GM12878 (cell line): ENCODE results near the gene BTBD19. TPM values are rescaled to one million over a fixed set of nuclear protein-coding genes. Genes with fewer than 3 reads are reported as not detected.

Experiments
- DPF2 ChIP-seq: fragments of 450-650 bp; IDR thresholded peaks from 2 replicates; pipeline ENCODE4 v1.6.1; 2017; ENCODE audit warnings: mild to moderate bottlenecking
- JUND ChIP-seq: IDR thresholded peaks from 2 replicates; pipeline ENCODE4 v1.6.1; 2012; ENCODE audit warnings: low read depth, mild to moderate bottlenecking, low read length, improper control_type of control experiment, moderate library complexity
- MEF2A ChIP-seq: IDR thresholded peaks from 2 replicates; pipeline ENCODE4 v1.6.1; 2011; ENCODE audit warnings: low read depth, mild to moderate bottlenecking, low read length, moderate library complexity; ENCODE audit not compliant: insufficient read depth
- NBN ChIP-seq: fragments of 450-650 bp; IDR thresholded peaks from 2 replicates; pipeline ENCODE4 v1.6.1; 2016
- RFX5 ChIP-seq: IDR thresholded peaks from 2 replicates; pipeline ENCODE4 v1.6.1; 2011; ENCODE audit warnings: low read depth, low read length, improper control_type of control experiment
- SUPT20H ChIP-seq: IDR thresholded peaks from 2 replicates; pipeline ENCODE4 v1.6.1; 2011; ENCODE audit warnings: low read depth, mild to moderate bottlenecking, low read length, moderate library complexity, borderline replicate concordance; ENCODE audit not compliant: control insufficient read depth
- TCF3 ChIP-seq: IDR thresholded peaks from 2 replicates; pipeline ENCODE4 v1.6.1; 2012; ENCODE audit warnings: low read depth, mild to moderate bottlenecking, low read length, borderline replicate concordance; ENCODE audit not compliant: insufficient read depth
- polyA plus RNA-seq, 11 experiments: library from polyadenylated mRNA; depleted of rRNA in 4 of 11; unstranded in 6 of 11; stranded (reverse) in 5 of 11; fragments of >200 nt; fragmentation: Nextera tagmentation in 4 of 11; fragmentation: Illumina TruSeq in 1 of 11; extraction: Ambion mirVana in 4 of 11; extraction: Trizol in 1 of 11; gene quantifications; 1 replicate in 1 of 11; 2 replicates in 10 of 11; pipeline versions ENCODE4 v1.2.1 to v1.2.3, GENCODE V29; 2011 to 2016; ENCODE audit warnings: inconsistent platforms in 2 of 11, missing spikeins in 2 of 11, low read depth in 1 of 11
- total RNA-seq, 4 experiments: library from RNA; depleted of rRNA in 3 of 4; stranded (reverse); fragments of >200 nt in 3 of 4; fragmentation: Illumina TruSeq in 1 of 4; extraction: Trizol in 1 of 4; gene quantifications; 2 replicates each; pipeline versions ENCODE4 v1.2.1 to v1.2.3, GENCODE V29; 2013 to 2021
- TF ChIP-seq, protein P1 (sequence below): fragments of 450-650 bp; IDR thresholded peaks from 2 replicates; pipeline ENCODE4 v1.6.1; 2016; ENCODE audit warnings: mild to moderate bottlenecking
- TF ChIP-seq, protein P2 (sequence below): fragments of 450-650 bp; IDR thresholded peaks from 2 replicates; pipeline ENCODE4 v1.6.1; 2017; ENCODE audit warnings: low read depth, mild to moderate bottlenecking, moderate library complexity
- TF ChIP-seq, protein P3 (sequence below): fragments of 450-650 bp; IDR thresholded peaks from 2 replicates; pipeline ENCODE4 v1.6.1; 2014; ENCODE audit warnings: mild to moderate bottlenecking

The BTBD19 gene
- total and polyA plus RNA-seq, 10 of the 15 experiments (the other 5 are each of a cell fraction or from before 2014, with no cell fraction given) = 0.13 to 2.7 (median 0.42) TPM

DNA sequence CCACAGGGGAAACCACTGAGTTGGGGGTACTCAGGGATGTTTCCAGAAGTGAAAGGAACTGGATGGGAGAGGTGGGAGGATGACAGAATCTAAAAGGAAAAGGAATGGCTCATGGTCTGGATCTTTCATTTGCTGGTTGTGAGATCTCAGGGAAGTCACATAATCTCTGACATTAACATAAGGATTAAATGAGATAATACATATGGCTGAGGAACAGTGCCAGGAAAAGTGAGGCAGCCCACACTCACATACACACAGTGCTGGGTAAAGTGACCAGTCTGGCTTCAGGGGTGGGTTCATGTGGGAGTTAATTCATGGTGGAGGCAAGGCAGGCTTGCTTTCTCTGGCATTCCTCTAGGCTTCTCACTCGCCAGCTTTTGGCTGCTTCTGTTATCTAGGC, 38.7 kb downstream of the BTBD19 start (continued):
- TF ChIP-seq SUPT20H = no peak
- TF ChIP-seq, protein P1, sequence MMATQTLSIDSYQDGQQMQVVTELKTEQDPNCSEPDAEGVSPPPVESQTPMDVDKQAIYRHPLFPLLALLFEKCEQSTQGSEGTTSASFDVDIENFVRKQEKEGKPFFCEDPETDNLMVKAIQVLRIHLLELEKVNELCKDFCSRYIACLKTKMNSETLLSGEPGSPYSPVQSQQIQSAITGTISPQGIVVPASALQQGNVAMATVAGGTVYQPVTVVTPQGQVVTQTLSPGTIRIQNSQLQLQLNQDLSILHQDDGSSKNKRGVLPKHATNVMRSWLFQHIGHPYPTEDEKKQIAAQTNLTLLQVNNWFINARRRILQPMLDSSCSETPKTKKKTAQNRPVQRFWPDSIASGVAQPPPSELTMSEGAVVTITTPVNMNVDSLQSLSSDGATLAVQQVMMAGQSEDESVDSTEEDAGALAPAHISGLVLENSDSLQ = no peak
- TF ChIP-seq, protein P2, sequence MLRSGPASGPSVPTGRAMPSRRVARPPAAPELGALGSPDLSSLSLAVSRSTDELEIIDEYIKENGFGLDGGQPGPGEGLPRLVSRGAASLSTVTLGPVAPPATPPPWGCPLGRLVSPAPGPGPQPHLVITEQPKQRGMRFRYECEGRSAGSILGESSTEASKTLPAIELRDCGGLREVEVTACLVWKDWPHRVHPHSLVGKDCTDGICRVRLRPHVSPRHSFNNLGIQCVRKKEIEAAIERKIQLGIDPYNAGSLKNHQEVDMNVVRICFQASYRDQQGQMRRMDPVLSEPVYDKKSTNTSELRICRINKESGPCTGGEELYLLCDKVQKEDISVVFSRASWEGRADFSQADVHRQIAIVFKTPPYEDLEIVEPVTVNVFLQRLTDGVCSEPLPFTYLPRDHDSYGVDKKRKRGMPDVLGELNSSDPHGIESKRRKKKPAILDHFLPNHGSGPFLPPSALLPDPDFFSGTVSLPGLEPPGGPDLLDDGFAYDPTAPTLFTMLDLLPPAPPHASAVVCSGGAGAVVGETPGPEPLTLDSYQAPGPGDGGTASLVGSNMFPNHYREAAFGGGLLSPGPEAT = no peak
- TF ChIP-seq JUND = no peak
- no peak for TF ChIP-seq NBN
- TF ChIP-seq, protein P3, sequence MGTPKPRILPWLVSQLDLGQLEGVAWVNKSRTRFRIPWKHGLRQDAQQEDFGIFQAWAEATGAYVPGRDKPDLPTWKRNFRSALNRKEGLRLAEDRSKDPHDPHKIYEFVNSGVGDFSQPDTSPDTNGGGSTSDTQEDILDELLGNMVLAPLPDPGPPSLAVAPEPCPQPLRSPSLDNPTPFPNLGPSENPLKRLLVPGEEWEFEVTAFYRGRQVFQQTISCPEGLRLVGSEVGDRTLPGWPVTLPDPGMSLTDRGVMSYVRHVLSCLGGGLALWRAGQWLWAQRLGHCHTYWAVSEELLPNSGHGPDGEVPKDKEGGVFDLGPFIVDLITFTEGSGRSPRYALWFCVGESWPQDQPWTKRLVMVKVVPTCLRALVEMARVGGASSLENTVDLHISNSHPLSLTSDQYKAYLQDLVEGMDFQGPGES = no peak
- no peak for TF ChIP-seq TCF3
- TF ChIP-seq MEF2A = no peak
- no peak for TF ChIP-seq DPF2
- no peak for TF ChIP-seq RFX5
